Endodermal cell (in vitro differentiated cells): Measurements from ENCODE around the gene ENTPD2. TPM values are rescaled to one million over a fixed set of nuclear protein-coding genes. Genes with fewer than 3 reads are reported as not detected.

Experiments used
- DNase-seq: peaks from one replicate; pipeline ENCODE4 v3.0.0-alpha.2; 2017
- H3K27ac ChIP-seq: 2 replicates; pipeline ENCODE4 v1.5.1; 2013; ENCODE audit warnings: mild to moderate bottlenecking, low read depth, low read length, moderate library complexity
- H3K27me3 ChIP-seq: 2 replicates; pipeline ENCODE4 v1.6.1; 2013; ENCODE audit warnings: mild to moderate bottlenecking, low read length, moderate library complexity; ENCODE audit not compliant: insufficient read depth, control insufficient read depth, poor library complexity, severe bottlenecking
- H3K36me3 ChIP-seq: 2 replicates; pipeline ENCODE4 v1.7.0; 2013; ENCODE audit warnings: mild to moderate bottlenecking, low read length, moderate library complexity; ENCODE audit not compliant: control insufficient read depth, insufficient read depth
- H3K4me1 ChIP-seq: one replicate; pipeline ENCODE4 v1.7.0; 2013; ENCODE audit warnings: low read length; ENCODE audit not compliant: control insufficient read depth, insufficient read depth
- H3K4me3 ChIP-seq: 2 replicates; pipeline ENCODE4 v1.5.1; 2013; ENCODE audit warnings: mild to moderate bottlenecking, low read length, moderate library complexity
- H3K9ac ChIP-seq: 2 replicates; pipeline ENCODE4 v1.6.1; 2013; ENCODE audit warnings: mild to moderate bottlenecking, low read length, moderate library complexity; ENCODE audit not compliant: poor library complexity, severe bottlenecking; ENCODE audit errors: extremely low read depth
- H3K9me3 ChIP-seq: 2 replicates; pipeline ENCODE4 v1.6.1; 2013; ENCODE audit warnings: mild to moderate bottlenecking, low read length, moderate library complexity; ENCODE audit not compliant: control insufficient read depth
- H3K27ac Mint-ChIP-seq: 2 replicates; pipeline ENCODE4 v1.8.0; 2020; ENCODE audit warnings: mixed read lengths
- H3K27me3 Mint-ChIP-seq: 2 replicates; pipeline ENCODE4 v1.8.0; 2021; ENCODE audit warnings: mild to moderate bottlenecking, mixed read lengths; ENCODE audit not compliant: insufficient read depth
- H3K36me3 Mint-ChIP-seq: 2 replicates; pipeline ENCODE4 v1.8.0; 2020; ENCODE audit warnings: low read depth, mixed read lengths
- H3K4me1 Mint-ChIP-seq: 2 replicates; pipeline ENCODE4 v1.8.0; 2020; ENCODE audit warnings: mixed read lengths
- H3K4me3 Mint-ChIP-seq: 2 replicates; pipeline ENCODE4 v1.8.0; 2020; ENCODE audit warnings: mild to moderate bottlenecking, moderate library complexity, mixed read lengths
- H3K9me3 Mint-ChIP-seq: 2 replicates; pipeline ENCODE4 v1.8.0; 2020; ENCODE audit warnings: mild to moderate bottlenecking, mixed read lengths
- CTCF ChIP-seq: fragments of 200-600 bp; sonication (generic); conservative IDR thresholded peaks from 2 replicates; pipeline ENCODE4 v1.5.0; 2021; ENCODE audit warnings: antibody characterized with exemption, mild to moderate bottlenecking
- WGBS, 2 experiments: methylation state at CpG; one replicate each; pipeline versions ENCODE4 v1.1.5 to v1.1.7; 2013; ENCODE audit warnings: missing lambda C conversion rate in 2 of 2, mixed read lengths in 1 of 2; ENCODE audit not compliant: insufficient coverage in 1 of 2, insufficient read length in 1 of 2; 5-methylcytosine and 5-hydroxymethylcytosine counted together
- total RNA-seq, 2 donors: library from RNA; stranded (reverse); fragmentation: NEBNext Ultra II Directional in 1 of 2; extraction: Animal tissue kit (Norgen Biotek cat#: 25700) in 1 of 2; gene quantifications; 2 replicates in 1 of 2; 3 replicates in 1 of 2; pipeline ENCODE4 v1.2.1, GENCODE V29; 2021

Gene ENTPD2
- total RNA-seq, 2 donors from 2014 or later, result 1.2 to 2.4 TPM

- Mint-ChIP-seq H3K36me3 (no peaks in the 10 kb centered on the region), H3K4me3 (no peak overlapping the region), H3K9me3 (no peaks in the 10 kb centered on the region), H3K27ac (no peak overlapping the region), H3K27me3 (peaks cover 16% of the 10 kb centered on the region), H3K4me1 (no peaks in the 10 kb centered on the region)
- WGBS, 2 experiments, result 91 to 94% methylated on average over 12 to 15 of the region's 15 CpGs
- Histone ChIP-seq H3K27ac (no peak overlapping the region), H3K9me3 (no peaks in the 10 kb centered on the region), H3K27me3 (peaks cover 20% of the 10 kb centered on the region), H3K4me1 (no peaks in the 10 kb centered on the region), H3K9ac (no peak overlapping the region), H3K4me3 (no peak overlapping the region), H3K36me3 (no peaks in the 10 kb centered on the region)
- no peak for TF ChIP-seq CTCF
- no peak for DNase-seq
These were observed 23.9 kb downstream of the ENTPD2 start for GRCh38 chr9:137030006-137030405.

GRCh38 chr9:137029058-137029936, 24.6 kb downstream of the ENTPD2 start:
- no peaks in the 10 kb centered on the region for H3K36me3 ChIP-seq
- no peaks in the 10 kb centered on the region for H3K9me3 Mint-ChIP-seq
- no peak overlapping the region for H3K27ac Mint-ChIP-seq
- peak; percentile 96 for DNase-seq
- no peak overlapping the region for H3K9ac ChIP-seq
- H3K9me3 ChIP-seq, result no peaks in the 10 kb centered on the region
- H3K27me3 ChIP-seq, result peaks cover 17% of the 10 kb centered on the region
- H3K4me1 ChIP-seq, result no peaks in the 10 kb centered on the region
- WGBS, 2 experiments, result 46 to 51% methylated on average over 17 to 19 of the region's 19 CpGs
- peak; percentile 93 for TF ChIP-seq CTCF
- H3K4me3 ChIP-seq, result peak overlapping the region; percentile 81
- no peaks in the 10 kb centered on the region for H3K36me3 Mint-ChIP-seq
- no peaks in the 10 kb centered on the region for H3K4me1 Mint-ChIP-seq
- H3K27ac ChIP-seq, result no peak overlapping the region
- peaks cover 16% of the 10 kb centered on the region for H3K27me3 Mint-ChIP-seq
- peak overlapping the region; percentile 44 for H3K4me3 Mint-ChIP-seq

GRCh38 chr9:137028263-137029057, 25.4 kb downstream of the ENTPD2 start:
- Histone ChIP-seq H3K27me3 (peaks cover 17% of the 10 kb centered on the region), H3K9ac (no peak overlapping the region), H3K27ac (no peak overlapping the region), H3K36me3 (no peaks in the 10 kb centered on the region), H3K9me3 (no peaks in the 10 kb centered on the region), H3K4me3 (peak overlapping the region; percentile 81), H3K4me1 (no peaks in the 10 kb centered on the region)
- Mint-ChIP-seq H3K4me1 (no peaks in the 10 kb centered on the region), H3K9me3 (no peaks in the 10 kb centered on the region), H3K27me3 (peaks cover 16% of the 10 kb centered on the region), H3K36me3 (no peaks in the 10 kb centered on the region), H3K4me3 (peak overlapping the region; percentile 44), H3K27ac (no peak overlapping the region)
- DNase-seq, result peak; percentile 83
- peak; percentile 18 for TF ChIP-seq CTCF
- 4 to 6% methylated on average over 43 to 98 of the region's 98 CpGs for WGBS, 2 experiments
